GM18867 (cell line): ENCODE data around the gene AMY2A.
"Not testable (repeated sequence)": the region's sequence is repeated elsewhere in the genome, so short reads cannot be mapped to it uniquely, and the experiment has no call there.

ENCODE experiments used
- ATAC-seq: cut with Tn5 transposase; IDR thresholded peaks from one replicate; pipeline ENCODE4 v1.9.1; 2021; ENCODE audit warnings: mild to moderate bottlenecking, moderate library complexity; ENCODE audit not compliant: unreplicated experiment

Gene AMY2A

GRCh38 chr1:103616994-103617477 lies at the start of gene AMY2A:
AMY2A (plus strand) TSS chr1:103617427; CDS start chr1:103617441, 14 bp downstream.
- ATAC-seq, result not testable (repeated sequence)

- ATAC-seq, result no peak
Measured at GRCh38 chr1:103569493-103569892, 47.7 kb upstream of the AMY2A start.

GRCh38 chr1:103571289-103571688 lies 45.9 kb upstream of the AMY2A start, which contains the start of gene AMY2B:
AMY2B (plus strand) TSS chr1:103571589; CDS start chr1:103571603, 14 bp downstream.
- ATAC-seq, result not testable (repeated sequence)

- no peak for ATAC-seq
Measured at GRCh38 chr1:103576065-103576464, 41.2 kb upstream of the AMY2A start.

GRCh38 chr1:103576784-103577183 lies 40.4 kb upstream of the AMY2A start:
- not testable (repeated sequence) for ATAC-seq

- ATAC-seq, result no peak
Measured at GRCh38 chr1:103582464-103582863, 34.8 kb upstream of the AMY2A start.

- ATAC-seq, result no peak
Measured at GRCh38 chr1:103583887-103584286, 33.3 kb upstream of the AMY2A start.

- no peak for ATAC-seq
Measured at GRCh38 chr1:103584537-103584936, 32.7 kb upstream of the AMY2A start.

- not testable (repeated sequence) for ATAC-seq
Measured at GRCh38 chr1:103602740-103603139, 14.5 kb upstream of the AMY2A start.

GRCh38 chr1:103616362-103616761 lies 865 bp upstream of the AMY2A start:
- ATAC-seq, result no peak

- not testable (repeated sequence) for ATAC-seq
Measured at GRCh38 chr1:103627436-103627835, 10.2 kb downstream of the AMY2A start.

GRCh38 chr1:103641194-103641593 lies 24.0 kb downstream of the AMY2A start:
- not testable (repeated sequence) for ATAC-seq

- not testable (repeated sequence) for ATAC-seq
Measured at GRCh38 chr1:103643908-103644307, 26.7 kb downstream of the AMY2A start.

- ATAC-seq, result not testable (repeated sequence)
Measured at GRCh38 chr1:103650305-103650704, 33.1 kb downstream of the AMY2A start.

- not testable (repeated sequence) for ATAC-seq
Measured at GRCh38 chr1:103650889-103651288, 33.7 kb downstream of the AMY2A start.

GRCh38 chr1:103654133-103654532 lies 36.9 kb downstream of the AMY2A start:
- not testable (repeated sequence) for ATAC-seq

GRCh38 chr1:103655460-103655859 lies 38.2 kb downstream of the AMY2A start, which contains the start of gene AMY1A:
AMY1A (plus strand) TSS chr1:103655760; CDS start chr1:103656331, 571 bp downstream.
- not testable (repeated sequence) for ATAC-seq
